Stimulated activated CD8-positive, alpha-beta memory T cell treated with anti-CD3 and anti-CD28 coated beads, Interleukin-4, amount 100 ng/mL, for 48 hours (primary cell): ENCODE data around the gene TRPV5.
"Not testable (repeated sequence)": the region's sequence is repeated elsewhere in the genome, so short reads cannot be mapped to it uniquely, and the experiment has no call there.

ENCODE experiments used
- DNase-seq: peaks from one replicate; pipeline ENCODE4 v3.0.0-alpha.2; 2020

TRPV5 gene

DNA sequence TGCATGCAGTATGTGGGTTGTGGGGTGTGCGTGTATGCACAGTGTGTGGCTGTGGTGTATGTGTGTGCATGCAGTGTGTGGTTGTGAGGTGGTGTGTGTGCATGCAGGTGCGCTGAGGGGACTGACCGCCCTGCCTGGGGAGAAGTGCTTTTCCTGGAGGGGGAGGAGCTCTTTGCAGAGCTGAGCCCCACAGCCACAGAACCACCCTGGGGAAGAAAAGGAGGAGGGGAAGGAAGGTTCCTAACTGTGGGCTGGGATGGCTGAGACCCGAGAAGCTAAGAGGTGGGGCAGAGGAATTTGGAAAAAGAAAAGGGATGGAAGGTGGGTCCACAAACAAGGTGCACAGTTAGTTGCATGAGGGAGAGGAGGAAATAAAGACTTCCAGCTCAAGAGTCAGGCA is at the start of gene TRPV5:
TRPV5 (minus strand) TSS at position 123 of the 400 bp plus-strand sequence. CDS start 287 bp downstream, outside the sequence.
- no peak for DNase-seq

DNA sequence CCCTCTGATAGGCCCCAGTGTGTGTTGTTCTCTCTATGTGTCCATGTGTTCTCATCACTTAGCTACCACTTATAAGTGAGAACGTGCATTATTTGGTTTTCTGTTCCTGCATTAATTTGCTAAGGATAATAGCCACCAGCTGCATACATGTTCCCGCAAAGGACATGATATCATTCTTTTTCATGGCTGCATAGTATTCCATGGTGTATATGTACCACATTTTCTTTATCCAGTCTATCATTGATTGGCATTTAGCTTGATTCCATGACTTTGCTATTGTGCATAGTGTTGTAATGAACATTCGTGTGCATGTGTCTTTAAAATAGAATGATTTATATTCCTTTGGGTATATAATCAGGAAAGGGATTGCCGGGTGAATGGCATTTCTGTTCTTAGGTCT is 44.9 kb upstream of the TRPV5 start:
- DNase-seq, result not testable (repeated sequence)

DNA sequence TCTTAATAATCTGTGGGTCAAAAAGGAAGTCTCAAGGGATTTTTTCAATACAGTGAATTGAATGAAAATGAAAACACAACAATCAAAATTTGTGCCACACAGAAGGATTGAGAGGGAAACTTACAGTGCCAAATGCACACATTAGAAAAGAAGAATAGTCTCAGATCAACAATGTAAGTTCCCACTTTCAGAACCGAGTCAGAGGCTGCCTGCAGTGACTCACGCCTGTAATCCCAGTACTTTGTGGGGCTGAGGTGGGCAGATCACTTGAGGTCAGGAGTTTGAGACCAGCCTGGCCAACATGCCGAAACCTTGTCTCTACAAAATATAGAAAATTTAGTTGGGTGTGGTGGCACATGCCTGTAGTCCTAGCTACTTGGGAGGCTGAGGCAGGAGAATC is 41.1 kb upstream of the TRPV5 start:
- no peak for DNase-seq

DNA sequence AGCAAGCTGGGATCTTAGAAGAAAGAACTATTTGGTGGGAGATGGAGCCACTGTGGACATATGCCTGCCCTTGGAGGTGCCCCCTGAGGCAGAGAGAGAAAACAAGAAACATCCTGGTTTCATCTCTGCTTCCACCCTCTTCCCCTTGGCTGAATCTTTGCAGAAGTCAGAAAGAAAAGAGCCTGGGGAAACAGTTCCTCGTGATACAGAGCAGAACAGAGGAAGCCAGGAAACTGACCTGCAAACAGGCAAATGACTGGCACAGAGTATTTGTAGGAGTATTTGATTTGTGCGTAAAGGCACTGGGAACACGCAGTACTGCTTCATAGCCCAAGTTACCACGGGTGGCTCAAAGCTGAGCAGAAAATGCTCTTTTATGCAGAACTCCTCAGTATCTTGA is 35.6 kb upstream of the TRPV5 start:
- DNase-seq, result no peak

DNA sequence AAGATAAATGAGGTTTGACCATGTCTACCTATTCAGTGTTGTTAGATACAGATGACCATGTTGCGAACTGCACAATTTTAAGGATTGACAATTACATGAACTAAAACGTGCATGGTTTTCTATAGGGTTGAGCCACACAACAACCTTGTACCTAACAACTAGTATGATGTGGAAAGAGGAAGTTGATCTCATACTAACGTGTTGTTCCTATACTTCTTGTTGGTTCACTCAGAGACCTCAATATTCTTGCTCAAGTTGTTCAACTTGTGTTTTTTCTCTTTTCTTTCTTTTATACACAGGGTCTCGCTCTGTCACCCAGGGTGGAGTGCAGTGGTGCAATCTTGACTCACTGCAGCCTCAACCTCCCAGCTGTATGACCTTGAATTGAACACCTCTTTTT is 34.7 kb upstream of the TRPV5 start:
- DNase-seq, result no peak

DNA sequence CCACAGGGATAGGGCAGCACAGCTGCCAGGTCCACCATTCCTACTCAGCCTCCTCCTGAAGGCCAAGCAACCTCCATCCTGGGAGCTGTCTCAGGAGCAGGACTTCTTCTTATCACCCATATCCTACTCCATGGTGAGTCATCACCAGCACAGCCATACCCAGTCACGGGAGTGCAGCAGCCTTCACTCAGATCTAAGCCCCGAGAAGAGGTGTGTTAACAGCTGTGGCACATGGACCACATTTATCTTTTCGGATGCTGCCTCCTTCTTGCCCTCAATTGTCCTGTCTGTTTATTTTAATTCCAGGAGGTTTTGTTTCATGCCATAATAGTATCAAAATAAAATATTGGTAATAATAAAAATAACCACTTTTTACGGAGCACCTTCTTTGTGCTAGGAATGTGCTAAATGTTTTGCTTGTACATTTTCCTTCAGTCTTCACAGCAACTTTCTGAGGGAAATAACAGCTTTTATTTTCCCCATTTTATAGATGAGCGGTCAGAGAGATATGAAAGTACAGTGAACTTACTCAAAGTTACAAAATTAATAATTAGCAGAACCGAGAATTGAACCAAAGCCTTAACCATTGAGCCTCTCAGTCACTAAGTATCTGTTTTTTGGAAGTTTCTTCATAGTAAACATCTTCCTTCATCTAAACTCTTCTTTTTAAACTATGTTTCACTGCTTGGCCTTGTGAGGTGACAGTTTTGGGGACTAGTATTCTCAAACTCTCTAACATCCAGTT is 31.1 kb upstream of the TRPV5 start:
- DNase-seq, result no peak

DNA sequence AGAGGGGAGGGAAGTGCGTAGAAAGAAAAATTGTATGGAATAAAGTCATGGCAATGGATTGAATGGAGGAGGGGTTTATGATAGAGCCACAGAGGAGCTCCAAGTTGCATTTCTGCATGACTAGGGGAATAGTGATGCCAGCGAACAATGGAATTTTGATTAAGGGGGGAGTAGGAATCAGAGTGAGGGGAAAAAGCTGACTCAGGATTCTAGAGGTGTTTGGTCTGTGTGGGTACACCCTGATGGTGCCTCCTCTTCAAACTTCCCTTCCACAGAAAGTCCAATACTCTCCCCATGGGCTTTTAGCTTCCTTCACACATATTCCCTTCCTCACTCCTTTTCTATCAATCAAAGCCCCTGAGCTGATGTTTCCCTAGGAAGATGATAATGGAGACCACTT is 30.4 kb upstream of the TRPV5 start:
- no peak for DNase-seq

DNA sequence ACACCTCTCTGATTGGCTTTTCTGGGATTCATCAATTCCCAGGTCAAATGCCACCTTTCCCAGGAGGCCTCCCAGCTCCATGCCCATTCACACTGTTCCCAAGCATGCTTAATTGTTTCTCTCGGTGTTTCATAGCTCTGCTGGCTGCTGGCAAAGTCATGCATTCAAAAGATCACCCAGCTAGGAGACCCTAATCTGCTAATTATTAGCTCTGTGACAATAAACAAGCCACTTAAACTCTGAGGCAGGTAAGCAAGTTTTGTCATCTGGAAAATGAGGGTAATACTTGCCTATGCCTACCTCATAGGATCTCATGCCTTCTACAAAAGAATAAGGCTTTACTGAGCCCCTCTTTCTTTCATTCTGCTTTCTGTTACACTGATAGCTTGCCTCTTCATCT is 29.4 kb upstream of the TRPV5 start:
- DNase-seq, result no peak

DNA sequence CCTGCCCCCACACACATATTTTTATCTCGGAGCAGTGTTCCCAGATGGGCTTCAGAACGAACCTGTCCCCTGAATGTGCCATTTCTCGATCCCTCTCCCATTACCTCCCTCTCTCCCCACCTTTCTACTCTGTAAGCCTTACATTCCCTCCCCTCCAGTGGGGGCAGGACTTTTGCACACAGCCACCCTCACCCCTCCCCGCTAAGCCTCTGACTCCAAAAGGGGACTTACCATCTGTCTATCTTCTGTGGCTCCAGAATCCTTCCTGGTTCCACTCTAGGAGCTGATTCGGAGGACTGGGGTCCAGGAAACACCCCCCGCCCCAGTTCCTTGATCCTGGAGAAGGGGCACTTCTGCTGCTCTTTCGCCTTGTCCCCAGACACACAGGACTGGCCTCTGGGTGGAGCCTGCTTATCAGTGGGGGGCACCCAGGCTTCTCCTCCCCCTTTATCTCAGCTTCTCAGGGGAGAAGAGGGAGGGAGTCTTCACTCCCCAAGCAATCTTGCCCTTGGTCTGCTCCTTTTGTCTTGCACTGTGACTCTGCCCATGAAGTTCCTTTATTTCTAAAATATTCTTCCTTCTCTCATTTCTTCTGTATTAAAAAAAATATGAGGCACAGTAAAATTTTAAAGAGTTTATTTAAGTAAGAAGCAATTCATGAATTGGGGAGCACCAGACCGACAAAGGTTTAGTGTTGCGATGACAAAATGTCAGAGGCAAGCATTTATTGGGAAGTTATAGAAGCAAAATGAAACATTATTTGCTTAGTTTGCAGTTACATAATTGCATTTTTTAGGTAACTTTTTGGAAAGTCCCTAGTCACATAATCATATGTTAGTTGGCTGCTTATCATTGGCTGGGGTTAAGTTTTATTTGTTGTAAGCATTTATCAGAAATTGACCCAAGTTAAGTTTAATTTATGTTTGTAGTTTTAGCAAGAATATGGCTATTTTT is 28.7 kb upstream of the TRPV5 start, which contains the start of gene KEL:
KEL (minus strand) TSS at position 391 of the 954 bp plus-strand sequence; CDS start at position 234, 157 bp downstream.
- DNase-seq, result no peak

DNA sequence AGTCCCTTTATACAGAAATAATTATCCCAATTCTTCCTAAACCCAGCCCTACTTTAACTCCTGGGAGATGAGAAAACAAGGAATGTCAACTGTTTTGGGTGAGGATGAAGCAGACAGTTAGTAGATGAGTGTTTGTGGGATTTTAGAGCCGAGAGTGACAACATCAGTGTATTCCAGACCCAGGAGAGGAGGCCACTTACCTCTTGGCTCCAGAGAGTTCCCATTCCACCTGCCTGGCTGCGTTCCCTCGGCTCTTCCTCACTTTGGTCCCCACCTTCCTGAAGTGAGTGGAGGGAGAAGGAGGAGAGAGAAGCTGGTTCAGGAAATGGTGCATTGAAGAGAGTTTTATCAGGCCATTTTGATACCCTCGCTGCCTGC is 28.0 kb upstream of the TRPV5 start:
- no peak for DNase-seq

DNA sequence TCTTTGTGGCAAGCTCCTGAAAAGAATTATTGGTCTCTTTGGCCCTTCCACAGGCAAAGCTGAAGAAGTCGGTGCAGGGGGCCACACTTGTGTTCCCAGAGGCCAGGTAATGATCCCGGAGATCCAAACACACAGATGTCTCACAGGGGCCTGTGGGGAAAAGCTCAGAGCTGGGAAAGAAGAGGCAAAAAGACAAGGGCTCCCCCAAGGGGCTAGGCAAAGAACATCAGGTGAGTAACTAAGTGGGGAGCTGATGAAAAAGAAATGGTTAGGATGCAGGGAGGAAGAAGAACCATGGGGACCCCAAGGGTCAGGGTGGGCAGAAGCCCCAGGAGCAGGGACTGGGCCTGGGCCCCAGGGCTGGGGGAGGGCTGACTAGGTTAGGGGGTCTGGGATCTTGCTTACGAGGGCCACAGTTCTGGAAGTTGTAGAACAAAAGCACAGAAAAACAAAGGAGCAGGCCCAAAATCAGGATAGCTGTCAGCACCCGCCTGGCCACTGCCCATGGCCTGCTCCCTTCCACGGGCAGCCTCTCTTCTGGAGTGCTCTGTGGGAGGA is 27.5 kb upstream of the TRPV5 start:
- no peak for DNase-seq

DNA sequence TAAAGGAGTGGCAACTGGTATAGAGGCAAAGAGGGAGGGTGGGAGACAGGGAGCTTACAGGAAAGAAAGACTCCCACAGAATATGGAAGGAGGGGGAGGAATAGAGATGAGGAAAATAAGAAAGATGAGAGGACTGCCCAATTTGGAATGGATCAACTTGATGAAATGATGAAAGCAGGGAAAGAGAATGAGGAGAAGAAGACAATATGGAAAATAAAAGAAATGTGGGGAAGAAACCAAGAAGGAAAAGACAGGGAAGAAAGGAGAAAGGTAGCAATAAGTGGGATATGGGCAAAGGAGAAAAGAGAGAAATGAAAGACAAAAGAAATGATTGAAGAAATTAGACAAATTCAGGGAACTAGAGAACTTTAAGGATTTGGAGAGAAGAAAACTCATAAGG is 25.7 kb upstream of the TRPV5 start:
- DNase-seq, result no peak

DNA sequence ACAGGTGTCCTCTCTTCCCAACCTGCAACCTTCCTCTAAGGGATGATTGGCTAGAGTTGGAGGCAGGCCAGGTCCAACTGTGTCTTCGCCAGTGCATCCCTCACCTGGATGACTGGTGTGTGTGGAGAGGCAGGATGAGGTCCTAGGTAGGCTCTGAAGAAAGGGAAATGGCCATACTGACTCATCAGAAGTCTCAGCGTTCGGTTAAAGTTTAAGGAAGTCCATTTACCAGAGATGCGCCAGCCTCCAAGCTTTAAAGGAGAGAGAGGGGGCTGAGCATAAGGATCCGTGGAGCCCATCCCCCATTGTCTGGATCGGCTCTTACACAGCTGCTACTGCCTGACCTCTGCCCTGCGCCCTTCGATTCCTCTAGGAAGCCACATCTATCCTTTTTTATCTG is 24.2 kb upstream of the TRPV5 start:
- no peak for DNase-seq

DNA sequence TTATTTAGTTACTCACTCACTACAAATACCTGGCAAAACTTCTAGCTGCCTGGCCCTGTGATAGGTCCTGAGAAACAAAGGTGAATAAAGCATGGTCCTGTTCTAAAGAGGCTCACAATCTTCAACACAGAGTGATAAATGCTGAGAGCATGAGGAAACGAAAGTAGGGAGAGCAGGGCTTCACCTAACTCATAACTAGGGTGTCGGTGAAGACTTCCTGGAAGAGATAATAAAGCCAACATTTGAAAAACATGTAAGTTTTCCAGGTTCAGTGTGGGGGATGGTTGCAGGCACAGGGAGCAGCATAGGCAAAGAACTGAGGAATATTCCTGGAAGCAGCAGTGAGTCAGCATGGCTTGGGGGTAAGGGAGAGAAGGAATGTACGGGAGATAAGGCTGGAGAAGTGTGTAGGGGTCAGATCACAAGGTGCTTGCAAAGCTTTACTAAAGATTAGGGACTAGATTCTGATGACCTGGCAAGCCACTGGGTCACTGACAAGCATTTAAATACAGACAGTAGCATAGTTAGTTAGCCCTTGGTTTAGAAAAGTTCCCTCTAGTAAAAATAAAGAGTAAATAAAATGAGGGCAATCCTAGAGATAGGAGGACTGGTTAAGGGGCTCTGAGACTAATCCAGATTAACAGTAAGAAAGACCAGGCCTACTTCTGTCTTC is 23.5 kb upstream of the TRPV5 start:
- no peak for DNase-seq

DNA sequence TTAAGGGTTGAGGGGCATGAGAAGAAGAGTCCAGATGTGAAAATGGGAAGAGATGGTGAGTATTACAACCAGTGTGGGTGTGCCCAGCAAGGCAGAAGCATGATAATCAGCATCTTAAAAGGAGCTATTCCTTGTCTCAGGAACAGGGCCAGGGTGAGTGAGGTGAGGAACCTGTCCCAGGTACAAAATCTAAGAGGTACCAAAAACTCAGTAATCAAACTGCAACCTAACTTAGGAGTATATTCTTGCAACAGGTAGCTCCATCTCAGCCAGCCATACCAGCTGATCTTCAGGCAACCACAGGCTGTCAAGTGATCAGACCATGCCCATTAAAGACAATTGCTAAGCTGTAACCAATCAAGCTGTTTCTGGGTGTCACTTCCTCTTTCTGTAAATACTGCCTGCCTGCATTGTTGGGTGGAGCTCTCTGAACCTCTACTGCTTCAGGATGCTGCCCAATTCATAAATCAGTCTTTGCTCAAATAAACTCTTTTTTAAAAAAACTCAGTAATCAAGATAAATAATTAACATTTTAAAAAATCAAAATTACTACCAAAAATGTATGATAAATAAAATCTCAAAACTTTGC is 21.2 kb upstream of the TRPV5 start:
- DNase-seq, result no peak

DNA sequence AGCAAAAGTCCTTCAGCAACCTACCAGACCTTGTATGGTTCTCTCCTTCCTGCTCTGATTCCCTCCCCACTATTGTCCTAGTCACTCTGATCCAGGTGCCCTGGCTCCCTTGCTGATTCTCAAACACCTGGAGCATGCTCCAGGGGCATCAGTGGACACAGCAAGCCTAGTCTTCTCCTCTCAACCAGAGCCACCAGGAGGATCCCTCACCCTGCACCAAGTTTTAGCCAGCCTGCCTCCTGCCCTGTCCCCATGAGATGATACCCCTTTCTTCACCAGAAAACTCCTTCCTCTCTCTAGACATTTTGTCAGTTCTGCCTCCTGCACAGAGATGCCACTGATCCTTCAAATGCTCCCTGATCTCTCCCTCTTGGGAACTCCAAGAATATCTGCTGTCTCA is 16.7 kb upstream of the TRPV5 start:
- no peak for DNase-seq

DNA sequence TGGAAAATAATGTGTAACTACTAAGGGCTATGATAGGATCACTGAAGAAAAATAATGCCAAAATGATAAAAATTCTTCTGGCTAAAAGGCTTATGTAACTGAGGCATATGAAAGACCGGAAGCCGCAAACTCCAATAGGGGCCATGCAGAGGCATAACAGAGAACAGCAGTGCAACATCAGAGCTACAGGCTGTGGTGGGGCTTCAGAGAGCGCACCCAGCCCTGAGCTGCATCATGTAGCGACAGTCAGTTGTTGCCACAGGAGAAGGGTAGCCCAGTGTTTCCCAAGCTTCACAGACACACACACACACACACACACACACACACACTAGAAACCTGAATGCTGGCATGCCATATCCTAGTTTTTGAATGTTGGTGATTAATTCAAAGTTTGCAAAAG is 15.1 kb upstream of the TRPV5 start:
- DNase-seq, result no peak

DNA sequence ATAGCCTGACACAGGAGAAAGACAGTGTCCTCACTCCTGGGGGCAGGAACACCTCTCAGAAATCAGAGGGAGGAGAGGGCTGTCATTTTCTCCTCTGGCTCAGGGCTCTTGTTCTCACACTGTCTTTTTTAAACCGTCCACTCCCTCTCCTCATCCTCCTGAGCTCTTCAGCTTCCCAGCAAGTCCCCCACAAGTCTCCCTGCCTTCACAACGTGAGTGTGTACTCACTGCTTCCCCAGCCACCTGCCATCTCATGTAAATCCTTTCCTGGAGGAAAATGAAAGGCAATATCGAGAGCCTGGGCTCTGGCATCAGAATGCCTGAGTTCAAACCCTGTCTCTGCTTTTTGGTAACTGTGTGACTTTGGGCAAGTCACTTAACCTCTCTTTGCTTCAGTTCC is 11.5 kb upstream of the TRPV5 start:
- DNase-seq, result no peak

DNA sequence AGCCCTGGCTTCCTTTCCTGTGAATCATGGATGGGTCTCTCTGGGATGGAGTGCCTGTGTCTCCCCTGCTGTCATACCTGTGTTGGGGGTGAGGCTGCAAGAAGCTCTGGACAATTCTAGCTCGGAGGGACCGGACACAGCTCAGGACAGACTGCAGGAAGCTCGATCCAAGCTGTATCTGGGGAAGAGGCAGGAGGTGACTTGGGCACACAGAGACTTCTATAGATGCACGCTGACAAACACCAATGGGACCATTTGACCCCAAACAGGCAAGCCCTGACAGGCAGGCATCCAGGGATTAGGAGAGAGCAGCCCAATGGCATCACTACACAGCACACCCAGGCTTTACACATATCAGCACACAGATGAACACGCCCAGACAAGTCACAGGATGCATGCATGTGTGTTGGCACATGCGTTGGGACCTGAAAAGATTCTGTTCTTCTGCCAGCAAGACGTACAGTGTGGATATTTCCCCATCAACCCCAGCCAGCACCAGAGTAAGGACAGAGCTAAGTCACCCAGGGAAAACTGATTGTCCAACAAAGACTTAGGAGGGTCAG is 10.2 kb upstream of the TRPV5 start:
- no peak for DNase-seq

DNA sequence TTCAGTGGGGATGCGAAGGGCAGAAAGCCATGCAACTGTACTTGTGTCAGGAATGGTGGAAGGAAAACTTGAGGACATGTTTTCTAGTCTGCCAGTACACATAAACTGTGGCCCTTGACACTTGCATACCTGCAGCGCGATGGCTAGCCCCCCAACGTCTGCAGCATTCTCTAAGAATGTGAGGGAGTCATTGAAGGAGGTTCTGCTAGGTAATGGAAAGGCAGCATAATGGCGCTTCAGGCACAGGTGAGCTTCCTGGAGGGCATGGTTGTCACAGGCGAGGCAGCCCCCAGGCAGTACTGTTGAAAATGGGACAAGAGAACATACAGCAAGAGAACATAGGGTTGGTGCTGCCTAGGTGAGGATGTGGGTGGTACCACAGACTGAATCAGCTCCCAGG is 9.2 kb upstream of the TRPV5 start:
- DNase-seq, result no peak

DNA sequence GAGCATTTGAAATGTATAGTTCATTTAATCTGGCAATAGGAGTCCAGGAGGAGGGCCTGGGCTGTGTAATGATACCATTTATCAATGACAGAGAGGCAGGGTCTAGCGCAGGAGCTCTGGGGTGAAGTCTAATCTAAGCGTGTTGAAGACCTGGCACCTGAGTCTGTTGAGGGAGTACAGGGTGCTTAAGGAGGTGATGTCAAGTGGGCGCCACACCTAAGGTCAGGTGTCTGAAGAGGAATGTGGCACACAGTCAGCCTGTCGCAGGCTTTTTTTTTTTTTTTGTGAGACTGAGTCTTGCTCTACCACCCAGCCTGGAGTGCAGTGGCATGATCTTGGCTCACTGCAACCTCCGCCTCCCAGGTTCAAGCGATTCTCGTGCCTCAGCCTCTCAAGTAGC is 8.0 kb upstream of the TRPV5 start:
- no peak for DNase-seq

DNA sequence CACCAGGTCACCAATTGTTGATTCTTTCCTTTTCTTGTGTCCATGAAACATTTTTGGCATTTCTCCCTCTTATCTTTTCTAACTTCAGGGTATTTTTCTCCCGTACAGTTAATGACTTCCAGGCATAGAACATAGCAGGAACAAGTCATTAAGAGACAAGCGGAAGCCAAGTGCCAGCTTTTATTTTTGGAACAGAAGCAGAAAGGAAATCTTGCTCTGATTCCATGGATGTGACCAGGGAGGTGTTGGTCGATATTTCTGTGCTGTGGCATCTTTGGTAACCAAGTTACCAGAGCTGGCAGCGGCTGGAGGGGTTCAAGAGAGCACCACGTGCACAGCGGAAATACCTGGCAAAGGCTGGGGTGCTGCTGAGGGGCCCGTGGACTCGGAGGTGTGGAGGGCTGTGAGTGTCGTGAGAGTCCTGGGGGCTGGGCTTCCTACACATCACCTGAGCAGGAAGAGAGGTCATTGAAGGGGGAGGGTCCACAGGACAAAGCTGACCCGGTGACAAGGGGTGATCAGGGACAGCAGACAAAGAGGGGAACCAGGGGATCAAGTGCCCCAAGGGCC is 7.5 kb upstream of the TRPV5 start:
- DNase-seq, result no peak
